ENCODE results near the gene CCDC85B. TPM values are rescaled to one million over a fixed set of nuclear protein-coding genes. Genes with fewer than 3 reads are reported as not detected.
"Not testable (repeated sequence)": the region's sequence is repeated elsewhere in the genome, so short reads cannot be mapped to it uniquely, and the experiment has no call there.

Gene CCDC85B
- total RNA-seq, 1 experiment from 2014 or later, result 55.3 TPM

- no peak for TF ChIP-seq CTCF (IDR thresholded peaks at IDR 0.05)
Measured at GRCh38 chr11:65844231-65844872, 46.1 kb upstream of the CCDC85B start (continued).

GRCh38 chr11:65847746-65848145 is 42.7 kb upstream of the CCDC85B start:
- H3K36me3 Mint-ChIP-seq, result peaks cover 14% of the 10 kb centered on the region
- no peak overlapping the region for H3K27ac Mint-ChIP-seq
- TF ChIP-seq PRRX2 (CRISPR knock-in tag; IDR thresholded peaks at IDR 0.05) (no peak), ZNF416 (CRISPR knock-in tag; IDR thresholded peaks at IDR 0.05) (no peak), JAZF1 (CRISPR knock-in tag; IDR thresholded peaks at IDR 0.05) (no peak), ZNF423 (CRISPR knock-in tag; IDR thresholded peaks at IDR 0.05) (no peak), USF2 (CRISPR knock-in tag; IDR thresholded peaks at IDR 0.05) (no peak)
- ChIA-PET CTCF (interaction anchor here (0.7 to 3.5 kb wide), 5 partner anchors 12 to 1441 kb away, joined by 3 to 14 read pairs (median 9); partner anchors contain the start of genes ANKRD13D, FIBP and MUS81), POLR2A (no interaction called here)
- peaks cover 11% of the 10 kb centered on the region for H3K4me1 Mint-ChIP-seq
- peaks cover 6% of the 10 kb centered on the region; the same call in 1 of the 2 replicates for H3K9me3 Mint-ChIP-seq
- peaks cover 13% of the 10 kb centered on the region for H3K27me3 Mint-ChIP-seq (ENCODE audit: low read depth)
- ATAC-seq (no peak), DNase-seq (ENCODE audit: low spot score) (no peak)
- H3K4me3 Mint-ChIP-seq, result no peak overlapping the region

- ChIA-PET POLR2A (interaction anchor here (0.7 kb wide), 1 partner anchor 499 kb away, joined by 3 read pairs; the partner anchor contains the start of gene B4GAT1), CTCF (interaction anchor here (0.7 to 6.3 kb wide), 9 partner anchors 11 to 137 kb away, joined by 3 to 134 read pairs (median 12); partner anchors contain the start of genes AP5B1, CCDC85B, FIBP and KAT5)
- not testable (repeated sequence) for H3K4me3 Mint-ChIP-seq; ATAC-seq; H3K9me3 Mint-ChIP-seq; DNase-seq (ENCODE audit: low spot score); H3K27ac Mint-ChIP-seq
- Mint-ChIP-seq H3K4me1 (peaks cover 11% of the 10 kb centered on the region), H3K27me3 (ENCODE audit: low read depth) (peaks cover 13% of the 10 kb centered on the region), H3K36me3 (peaks cover 22% of the 10 kb centered on the region)
Measured at GRCh38 chr11:65848693-65849092, 41.8 kb upstream of the CCDC85B start.

GRCh38 chr11:65849366-65849765 is 41.1 kb upstream of the CCDC85B start:
- DNase-seq (ENCODE audit: low spot score) (no peak), ATAC-seq (no peak)
- Mint-ChIP-seq H3K4me3 (no peak overlapping the region), H3K27me3 (ENCODE audit: low read depth) (peaks cover 13% of the 10 kb centered on the region), H3K4me1 (peaks cover 12% of the 10 kb centered on the region), H3K36me3 (peaks cover 29% of the 10 kb centered on the region), H3K27ac (no peak overlapping the region), H3K9me3 (peaks cover 6% of the 10 kb centered on the region; the same call in 1 of the 2 replicates)
- ChIA-PET POLR2A (interaction anchor here (1.0 to 3.5 kb wide), 4 partner anchors 11 to 51 kb away, joined by 3 to 38 read pairs (median 4); partner anchors contain the start of genes FIBP, MUS81 and SNX32), CTCF (interaction anchor here (1.1 to 6.3 kb wide), 13 partner anchors 11 to 173 kb away, joined by 3 to 134 read pairs (median 11); partner anchors contain the start of genes AP5B1, CCDC85B, FIBP and KAT5)
- no peak for TF ChIP-seq ATF1 (CRISPR knock-in tag; IDR thresholded peaks at IDR 0.05)
- no peak for TF ChIP-seq FOXJ3 (CRISPR knock-in tag; IDR thresholded peaks at IDR 0.05; ENCODE audit: borderline replicate concordance)

GRCh38 chr11:65849771-65850216 is 40.7 kb upstream of the CCDC85B start:
- H3K4me3 Mint-ChIP-seq, result no peak overlapping the region
- DNase-seq (ENCODE audit: low spot score), result no peak
- peaks cover 6% of the 10 kb centered on the region; the same call in 1 of the 2 replicates for H3K9me3 Mint-ChIP-seq
- ATAC-seq, result no peak
- H3K27me3 Mint-ChIP-seq (ENCODE audit: low read depth), result peaks cover 13% of the 10 kb centered on the region
- POLR2A ChIA-PET, result interaction anchor here (0.7 to 3.5 kb wide), 6 partner anchors 10 to 51 kb away, joined by 3 to 38 read pairs (median 4); partner anchors contain the start of genes FIBP, MUS81 and SNX32
- TF ChIP-seq SMAD3 (CRISPR knock-in tag; IDR thresholded peaks at IDR 0.05; ENCODE audit: borderline replicate concordance) (no peak), TEAD1 (CRISPR knock-in tag; IDR thresholded peaks at IDR 0.05) (no peak), ZNF121 (CRISPR knock-in tag; IDR thresholded peaks at IDR 0.05) (0 out of 2 replicates have a peak, but pooled peaks have one; percentile 2), AFF4 (CRISPR knock-in tag; IDR thresholded peaks at IDR 0.05; ENCODE audit: borderline replicate concordance) (no peak), E2F5 (CRISPR knock-in tag; IDR thresholded peaks at IDR 0.05) (no peak)
- CTCF ChIA-PET, result interaction anchor here (0.6 to 6.3 kb wide), 12 partner anchors 10 to 173 kb away, joined by 3 to 134 read pairs (median 10); partner anchors contain the start of genes AP5B1, CCDC85B, FIBP and KAT5
- H3K27ac Mint-ChIP-seq, result no peak overlapping the region
- peaks cover 14% of the 10 kb centered on the region for H3K4me1 Mint-ChIP-seq
- peaks cover 33% of the 10 kb centered on the region for H3K36me3 Mint-ChIP-seq
